Activated CD4-positive, alpha-beta T cell treated with anti-CD3 and anti-CD28 coated beads for 4 hours (primary cell): ENCODE measurements around the gene ABCD3.
A peak's percentile ranks its signal among the peaks of the same experiment; 100 is the strongest.

Experiments used
- DNase-seq, 2 donors: peaks; one replicate each; pipeline ENCODE4 v3.0.0-alpha.2; 2020

ABCD3 gene

GRCh38 chr1:94529416-94529815 is 111.2 kb downstream of the ABCD3 start:
- DNase-seq, result no peak

GRCh38 chr1:94530373-94530878 is 112.2 kb downstream of the ABCD3 start:
- no peak for DNase-seq

- DNase-seq, result no peak
These were observed 113.5 kb downstream of the ABCD3 start for GRCh38 chr1:94531664-94532063.

- no peak for DNase-seq
These were observed 113.9 kb downstream of the ABCD3 start for GRCh38 chr1:94532077-94532476.

- no peak for DNase-seq
These were observed 116.9 kb downstream of the ABCD3 start for GRCh38 chr1:94535095-94535494.

- DNase-seq, result no peak
These were observed 117.7 kb downstream of the ABCD3 start for GRCh38 chr1:94535879-94536278.

- no peak for DNase-seq
These were observed 119.1 kb downstream of the ABCD3 start for GRCh38 chr1:94537254-94537653.

- no peak for DNase-seq
These were observed 120.1 kb downstream of the ABCD3 start for GRCh38 chr1:94538243-94538827.

GRCh38 chr1:94539496-94539895 is 121.3 kb downstream of the ABCD3 start:
- DNase-seq, result no peak

GRCh38 chr1:94540440-94541245 is 122.5 kb downstream of the ABCD3 start:
- no peak for DNase-seq

GRCh38 chr1:94541246-94542087 is 123.3 kb downstream of the ABCD3 start, which contains the start of gene F3:
F3 (minus strand) TSS chr1:94541759; CDS start chr1:94541636, 123 bp downstream.
- peak; percentile 68 to 73 for DNase-seq

GRCh38 chr1:94542088-94542870 is 124.1 kb downstream of the ABCD3 start:
- DNase-seq, result no peak

- DNase-seq, result no peak
These were observed 124.8 kb downstream of the ABCD3 start for GRCh38 chr1:94543001-94543400.

- no peak for DNase-seq
These were observed 125.9 kb downstream of the ABCD3 start for GRCh38 chr1:94543893-94544635.

- DNase-seq, result no peak
These were observed 126.7 kb downstream of the ABCD3 start for GRCh38 chr1:94544706-94545490.

- DNase-seq, result no peak
These were observed 131.5 kb downstream of the ABCD3 start for GRCh38 chr1:94549706-94550105.

- DNase-seq, result no peak
These were observed 132.2 kb downstream of the ABCD3 start for GRCh38 chr1:94550396-94550795.

GRCh38 chr1:94550800-94551241 is 132.6 kb downstream of the ABCD3 start:
- no peak for DNase-seq

- no peak for DNase-seq
These were observed 133.3 kb downstream of the ABCD3 start for GRCh38 chr1:94551449-94551848.

GRCh38 chr1:94552071-94552586 is 133.9 kb downstream of the ABCD3 start:
- DNase-seq, result no peak

- DNase-seq, result no peak
These were observed 135.1 kb downstream of the ABCD3 start for GRCh38 chr1:94553323-94553730.
